ENCODE data around the gene MRPL49.
A peak's percentile ranks its signal among the peaks of the same experiment; 100 is the strongest.

GRCh38 chr11:65110354-65110861 lies 11.7 kb upstream of the MRPL49 start:
- TF ChIP-seq CTCF (IDR thresholded peaks at IDR 0.05) (peak in 2 of 3 experiments; percentile 99 to 100), EP300 (IDR thresholded peaks at IDR 0.05) (no peak), POLR2A (IDR thresholded peaks at IDR 0.05; ENCODE audit: low read depth) (no peak), POLR2AphosphoS5 (IDR thresholded peaks at IDR 0.05) (peak; percentile 16 to 71)
